GM18499 (cell line): ENCODE data around the gene SKI.

Experiments used
- ATAC-seq: cut with Tn5 transposase; IDR thresholded peaks from one replicate; pipeline ENCODE4 v1.9.1; 2021; ENCODE audit warnings: moderate number of reproducible peaks; ENCODE audit not compliant: insufficient read depth, unreplicated experiment

Gene SKI

GRCh38 chr1:2356911-2357845 lies 129.1 kb downstream of the SKI start:
- no peak for ATAC-seq

GRCh38 chr1:2358072-2358471 lies 130.0 kb downstream of the SKI start:
- ATAC-seq, result no peak

GRCh38 chr1:2358651-2359640 lies 130.8 kb downstream of the SKI start:
- ATAC-seq, result no peak
